Neural cell (in vitro differentiated cells): ENCODE data around the gene ADISSP. TPM values are rescaled to one million over a fixed set of nuclear protein-coding genes. Genes with fewer than 3 reads are reported as not detected.

ENCODE experiments used
- H2AFZ ChIP-seq: fragments of 200-600, 300-800 bp; sonication (generic), shearing (Covaris generic); 2 replicates; pipeline ENCODE4 v1.6.0; 2014; ENCODE audit warnings: low read depth, mild to moderate bottlenecking, antibody characterized with exemption, low read length, moderate library complexity
- H3F3A ChIP-seq: fragments of 200-600 bp; shearing (Covaris generic); 2 replicates; pipeline ENCODE4 v1.6.1; 2016; ENCODE audit warnings: mild to moderate bottlenecking, moderate library complexity, mixed read lengths, antibody characterized with exemption, low read length; ENCODE audit not compliant: insufficient read depth, poor library complexity, severe bottlenecking
- H3K27ac ChIP-seq: fragments of 200-600, 300-800 bp; sonication (generic), shearing (Covaris generic); 2 replicates; pipeline ENCODE4 v1.5.1; 2014; ENCODE audit warnings: mild to moderate bottlenecking, low read length, moderate library complexity
- H3K27me3 ChIP-seq: fragments of 300-800, 200-600 bp; sonication (generic), shearing (Covaris generic); 2 replicates; pipeline ENCODE4 v1.6.0; 2014; ENCODE audit warnings: mild to moderate bottlenecking, low read depth, low read length, moderate library complexity; ENCODE audit not compliant: insufficient read depth
- H3K36me3 ChIP-seq: fragments of 300-800, 200-600 bp; sonication (generic), shearing (Covaris generic); 2 replicates; pipeline ENCODE4 v1.5.1; 2014; ENCODE audit warnings: mild to moderate bottlenecking, antibody characterized with exemption, low read length, moderate library complexity; ENCODE audit not compliant: insufficient read depth
- H3K4me2 ChIP-seq: fragments of 300-800, 200-600 bp; sonication (generic), shearing (Covaris generic); 2 replicates; pipeline ENCODE4 v1.6.0; 2014; ENCODE audit warnings: mild to moderate bottlenecking, low read length
- H3K4me3 ChIP-seq: fragments of 300-800, 200-600 bp; sonication (generic), shearing (Covaris generic); 2 replicates; pipeline ENCODE4 v1.5.1; 2014; ENCODE audit warnings: mild to moderate bottlenecking, low read length, moderate library complexity
- H3K79me2 ChIP-seq: fragments of 200-600 bp; shearing (Covaris generic); replicated peaks from 2 replicates; pipeline ENCODE4 v1.6.0; 2014; ENCODE audit warnings: mild to moderate bottlenecking, low read length, moderate library complexity; ENCODE audit not compliant: insufficient read depth
- H3K9ac ChIP-seq: fragments of 300-800, 200-600 bp; sonication (generic), shearing (Covaris generic); 2 replicates; pipeline ENCODE4 v1.6.1; 2016; ENCODE audit warnings: mild to moderate bottlenecking, low read length, mixed read lengths
- H3K9me2 ChIP-seq: fragments of 200-600 bp; shearing (Covaris generic); 2 replicates; pipeline ENCODE4 v1.6.1; 2016; ENCODE audit warnings: mild to moderate bottlenecking, low read length, mixed read lengths; ENCODE audit not compliant: insufficient read depth
- H3K9me3 ChIP-seq: fragments of 200-600, 300-800 bp; sonication (generic), shearing (Covaris generic); 2 replicates; pipeline ENCODE4 v1.6.1; 2016; ENCODE audit warnings: mild to moderate bottlenecking, mixed run types, low read length, moderate library complexity, mixed read lengths
- H4K20me1 ChIP-seq: fragments of 200-600 bp; shearing (Covaris generic); 2 replicates; pipeline ENCODE4 v1.6.1; 2016; ENCODE audit warnings: mild to moderate bottlenecking, mixed run types; ENCODE audit not compliant: insufficient read depth
- EP300 ChIP-seq: fragments of 450-650 bp; conservative IDR thresholded peaks from 2 replicates; pipeline ENCODE4 v1.6.1; 2014; ENCODE audit warnings: antibody characterized with exemption, mild to moderate bottlenecking, moderate library complexity; ENCODE audit not compliant: poor library complexity, severe bottlenecking
- EZH2 ChIP-seq: fragments of 200-600, 300-800 bp; shearing (Covaris generic), sonication (generic); IDR thresholded peaks from 2 replicates; pipeline ENCODE4 v1.6.1; 2014; ENCODE audit warnings: antibody characterized with exemption, low read length, borderline replicate concordance, mild to moderate bottlenecking; ENCODE audit not compliant: insufficient read depth, poor library complexity, severe bottlenecking
- MXI1 ChIP-seq: fragments of 450-650 bp; conservative IDR thresholded peaks from 2 replicates; pipeline ENCODE4 v1.6.1; 2014; ENCODE audit warnings: antibody characterized with exemption, mild to moderate bottlenecking; ENCODE audit not compliant: poor library complexity, severe bottlenecking
- POLR2AphosphoS5 ChIP-seq: IDR thresholded peaks from 2 replicates; pipeline ENCODE4 v1.6.1; 2012
- RAD21 ChIP-seq: fragments of 450-650 bp; conservative IDR thresholded peaks from 2 replicates; pipeline ENCODE4 v1.6.1; 2014; ENCODE audit warnings: antibody characterized with exemption, mild to moderate bottlenecking, moderate library complexity
- REST ChIP-seq: IDR thresholded peaks from 2 replicates; pipeline ENCODE4 v1.6.1; 2012; ENCODE audit warnings: borderline replicate concordance
- SMC3 ChIP-seq: fragments of 450-650 bp; conservative IDR thresholded peaks from 2 replicates; pipeline ENCODE4 v1.6.1; 2014; ENCODE audit warnings: antibody characterized with exemption, mild to moderate bottlenecking, moderate library complexity; ENCODE audit not compliant: poor library complexity
- TAF1 ChIP-seq: IDR thresholded peaks from 2 replicates; pipeline ENCODE4 v1.6.1; 2012; ENCODE audit warnings: low read depth
- polyA plus RNA-seq: library from polyadenylated mRNA; depleted of rRNA; stranded (reverse); fragments of >200 nt; gene quantifications from 2 replicates; pipeline ENCODE4 v1.2.3, GENCODE V29; 2014
- TF ChIP-seq, protein P1 (sequence below): fragments of 450-650 bp; IDR thresholded peaks from 2 replicates; pipeline ENCODE4 v1.5.1; 2014; ENCODE audit warnings: antibody characterized with exemption, mild to moderate bottlenecking, moderate library complexity; ENCODE audit not compliant: poor library complexity, severe bottlenecking

The ADISSP gene
- polyA plus RNA-seq, 1 donor from 2014 or later, result 39.8 TPM

GRCh38 chr20:3787324-3788014 is 19.9 kb upstream of the ADISSP start:
- no peaks in the 10 kb centered on the region for H3K27me3 ChIP-seq
- no peaks in the 10 kb centered on the region for H3K9me2 ChIP-seq
- peak overlapping the region; percentile 73 for H2AFZ ChIP-seq
- H4K20me1 ChIP-seq, result no peaks in the 10 kb centered on the region
- H3K79me2 ChIP-seq, result peaks cover 10% of the 10 kb centered on the region
- no peaks in the 10 kb centered on the region for H3F3A ChIP-seq
- peak overlapping the region; percentile 56 for H3K27ac ChIP-seq
- H3K9ac ChIP-seq, result peak overlapping the region; percentile 49
- H3K9me3 ChIP-seq, result no peaks in the 10 kb centered on the region
- peak overlapping the region; percentile 84 for H3K4me2 ChIP-seq
- peak overlapping the region; percentile 65 for H3K4me3 ChIP-seq
- TF ChIP-seq EZH2 (no peak), REST (no peak), SMC3 (no peak), TAF1 (no peak), MXI1 (no peak), RAD21 (no peak), POLR2AphosphoS5 (no peak), EP300 (no peak)
- TF ChIP-seq, protein P1, sequence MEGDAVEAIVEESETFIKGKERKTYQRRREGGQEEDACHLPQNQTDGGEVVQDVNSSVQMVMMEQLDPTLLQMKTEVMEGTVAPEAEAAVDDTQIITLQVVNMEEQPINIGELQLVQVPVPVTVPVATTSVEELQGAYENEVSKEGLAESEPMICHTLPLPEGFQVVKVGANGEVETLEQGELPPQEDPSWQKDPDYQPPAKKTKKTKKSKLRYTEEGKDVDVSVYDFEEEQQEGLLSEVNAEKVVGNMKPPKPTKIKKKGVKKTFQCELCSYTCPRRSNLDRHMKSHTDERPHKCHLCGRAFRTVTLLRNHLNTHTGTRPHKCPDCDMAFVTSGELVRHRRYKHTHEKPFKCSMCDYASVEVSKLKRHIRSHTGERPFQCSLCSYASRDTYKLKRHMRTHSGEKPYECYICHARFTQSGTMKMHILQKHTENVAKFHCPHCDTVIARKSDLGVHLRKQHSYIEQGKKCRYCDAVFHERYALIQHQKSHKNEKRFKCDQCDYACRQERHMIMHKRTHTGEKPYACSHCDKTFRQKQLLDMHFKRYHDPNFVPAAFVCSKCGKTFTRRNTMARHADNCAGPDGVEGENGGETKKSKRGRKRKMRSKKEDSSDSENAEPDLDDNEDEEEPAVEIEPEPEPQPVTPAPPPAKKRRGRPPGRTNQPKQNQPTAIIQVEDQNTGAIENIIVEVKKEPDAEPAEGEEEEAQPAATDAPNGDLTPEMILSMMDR, result no peak
- no peaks in the 10 kb centered on the region for H3K36me3 ChIP-seq

DNA sequence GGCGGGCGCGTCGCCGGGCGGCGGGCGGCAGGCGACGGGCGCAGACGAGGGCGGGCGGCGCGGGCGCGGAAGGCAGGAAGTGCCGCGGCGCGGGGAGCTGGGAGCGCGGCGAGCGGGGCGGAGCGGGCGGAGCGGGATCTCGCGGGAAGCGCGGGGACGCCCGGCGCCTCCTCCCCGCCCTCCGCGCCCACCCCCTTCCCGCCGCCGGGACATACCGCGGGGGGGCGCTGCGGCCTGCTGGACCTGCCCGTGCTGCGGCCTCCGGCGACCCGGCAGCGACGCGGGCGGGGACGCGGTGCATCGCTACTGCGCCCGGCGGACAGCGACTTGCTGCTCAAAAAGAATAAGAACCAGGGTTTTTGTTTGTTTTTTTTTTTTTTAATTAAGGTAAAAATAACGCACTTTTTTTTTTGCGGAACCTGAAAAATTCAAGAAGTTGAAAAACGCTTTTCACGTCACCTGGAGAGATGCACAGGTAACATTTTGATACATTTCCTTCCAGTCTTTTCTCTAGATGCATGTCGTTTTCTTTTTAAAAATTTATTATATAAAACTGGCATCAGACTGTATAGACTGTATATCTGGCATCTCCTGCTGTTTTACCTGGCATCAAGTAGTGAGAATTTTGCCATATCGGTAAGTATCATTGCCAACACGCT is 19.2 kb upstream of the ADISSP start, which contains the start of gene CENPB:
TSS of gene CENPB (minus strand) at position 76 of the 659 bp plus-strand sequence. CDS start 257 bp downstream, outside the sequence.
- Histone ChIP-seq H3K9me2 (no peaks in the 10 kb centered on the region), H2AFZ (peak within 1 kb of the TSS; percentile 73), H3F3A (no peaks in the 10 kb centered on the region), H3K9ac (peak within 1 kb of the TSS; percentile 75), H3K36me3 (no peaks in the 10 kb centered on the region), H3K27ac (peak within 1 kb of the TSS; percentile 79), H3K27me3 (no peaks in the 10 kb centered on the region), H3K4me2 (peak within 1 kb of the TSS; percentile 84), H3K9me3 (no peaks in the 10 kb centered on the region), H4K20me1 (no peaks in the 10 kb centered on the region), H3K4me3 (peak within 1 kb of the TSS; percentile 82), H3K79me2 (peaks cover 10% of the 10 kb centered on the region)
- TF ChIP-seq EP300 (no peak), TAF1 (no peak), RAD21 (peak; percentile 71), EZH2 (no peak), REST (no peak), MXI1 (no peak), POLR2AphosphoS5 (peak; percentile 77), SMC3 (peak; percentile 63)
- TF ChIP-seq, protein P1, result peak; percentile 75
